Mucosa of descending colon (tissue), 3 donors: ENCODE results near the gene OBSCN. TPM values are rescaled to one million over a fixed set of nuclear protein-coding genes. Genes with fewer than 3 reads are reported as not detected.

Experiments used
- ATAC-seq: fragments of 200-7000 bp; cut with Tn5 transposase; one replicate; pipeline ENCODE4 v1.9.1; 2020; ENCODE audit warnings: mild to moderate bottlenecking, moderate library complexity
- DNase-seq, 3 donors: peaks; one replicate each; pipeline ENCODE4 v3.0.0-alpha.2; 2020
- H3K36me3 ChIP-seq: fragments of 200-600 bp; one replicate; pipeline ENCODE4 v1.8.0; 2021; ENCODE audit warnings: low read depth, mild to moderate bottlenecking
- H3K4me1 ChIP-seq: fragments of 200-600 bp; one replicate; pipeline ENCODE4 v1.8.0; 2021; ENCODE audit warnings: low read depth, mild to moderate bottlenecking
- H3K4me3 ChIP-seq: fragments of 200-600 bp; one replicate; pipeline ENCODE4 v1.8.0; 2021; ENCODE audit warnings: mild to moderate bottlenecking
- H3K9me3 ChIP-seq: fragments of 200-600 bp; one replicate; pipeline ENCODE4 v1.8.0; 2021; ENCODE audit warnings: mild to moderate bottlenecking
- CTCF ChIP-seq: fragments of 200-600 bp; IDR thresholded peaks from one replicate; pipeline ENCODE4 v1.8.0; 2022; ENCODE audit warnings: antibody characterized with exemption, mild to moderate bottlenecking
- intact Hi-C, 2 donors: fragments of 100-400 bp; cut with DNase I in 1 of 2; cut with micrococcal nuclease in 1 of 2; formaldehyde crosslinking; loops; one replicate each; pipeline versions ENCODE4 v1.11.0 to v1.11.1; 2022; cut with DNase I, micrococcal nuclease
- total RNA-seq, 3 donors: library from RNA; stranded (reverse); fragmentation: NEBNext Ultra II Directional in 2 of 3; extraction: Animal tissue kit (Norgen Biotek cat#: 25700) in 2 of 3; gene quantifications; one replicate each; pipeline versions ENCODE4 v1.2.1 to v1.2.4, GENCODE V29; 2021 to 2023
- donor health status: DM: no; HTN: no; CAD: no; lungs with moderate emphysema.
- donor health status: DM: no; HTN: no; CAD: no.
- donor health status: DM: no; HTN: yes; CAD: no.

The OBSCN gene
- total RNA-seq, 3 donors from 2014 or later: 4.2 to 30.9 (median 7.5) TPM

- ATAC-seq (no peak), DNase-seq (no peak)
- intact Hi-C loops: no loop called here
- Histone ChIP-seq H3K4me3 (no peak overlapping the region), H3K36me3 (no peaks in the 10 kb centered on the region), H3K9me3 (peaks cover 5% of the 10 kb centered on the region), H3K4me1 (no peaks in the 10 kb centered on the region)
- no peak for TF ChIP-seq CTCF
Observed at GRCh38 chr1:228262475-228262874, 54.6 kb downstream of the OBSCN start.

- TF ChIP-seq CTCF: no peak
Observed at GRCh38 chr1:228263636-228264035, 55.8 kb downstream of the OBSCN start.

GRCh38 chr1:228264090-228264829, 56.4 kb downstream of the OBSCN start:
- Histone ChIP-seq H3K9me3 (peaks cover 5% of the 10 kb centered on the region), H3K4me3 (no peak overlapping the region), H3K4me1 (no peaks in the 10 kb centered on the region), H3K36me3 (no peaks in the 10 kb centered on the region)
- DNase-seq: no peak
- no peak for TF ChIP-seq CTCF
- ATAC-seq: no peak
- intact Hi-C loops: no loop called here

More at GRCh38 chr1:228263636-228264035, 55.8 kb downstream of the OBSCN start:
- no peaks in the 10 kb centered on the region for H3K4me1 ChIP-seq
- ATAC-seq: no peak
- no peak overlapping the region for H3K4me3 ChIP-seq
- peaks cover 5% of the 10 kb centered on the region for H3K9me3 ChIP-seq
- intact Hi-C loops: no loop called here
- H3K36me3 ChIP-seq: no peaks in the 10 kb centered on the region
- no peak for DNase-seq

GRCh38 chr1:228265167-228265566, 57.3 kb downstream of the OBSCN start:
- ATAC-seq: no peak
- intact Hi-C loops: no loop called here
- DNase-seq: no peak
- TF ChIP-seq CTCF: no peak
- H3K4me1 ChIP-seq: no peaks in the 10 kb centered on the region
- no peaks in the 10 kb centered on the region for H3K36me3 ChIP-seq
- H3K4me3 ChIP-seq: no peak overlapping the region
- peaks cover 5% of the 10 kb centered on the region for H3K9me3 ChIP-seq

GRCh38 chr1:228267962-228268880, 60.4 kb downstream of the OBSCN start:
- ATAC-seq: no peak

More at GRCh38 chr1:228267962-228268880, 60.4 kb downstream of the OBSCN start:
- no peak for TF ChIP-seq CTCF
- H3K4me1 ChIP-seq: no peaks in the 10 kb centered on the region
- H3K4me3 ChIP-seq: no peak overlapping the region
- H3K9me3 ChIP-seq: no peaks in the 10 kb centered on the region
- intact Hi-C loops: no loop called here
- DNase-seq: peak in 1 of 3 donors; percentile 7
- no peaks in the 10 kb centered on the region for H3K36me3 ChIP-seq
